NOMO-1 treated with DMSO at 0.1 percent for 48 hours (cell line): ENCODE results near the gene MS4A8.
A peak's percentile ranks its signal among the peaks of the same experiment; 100 is the strongest.
"Not testable (repeated sequence)": the region's sequence is repeated elsewhere in the genome, so short reads cannot be mapped to it uniquely, and the experiment has no call there.

Experiments used
- DNase-seq: peaks from one replicate; lab custom pipeline; 2025; ENCODE audit not compliant: unreplicated experiment; lab: John Stamatoyannopoulos, UW

Gene MS4A8

DNA sequence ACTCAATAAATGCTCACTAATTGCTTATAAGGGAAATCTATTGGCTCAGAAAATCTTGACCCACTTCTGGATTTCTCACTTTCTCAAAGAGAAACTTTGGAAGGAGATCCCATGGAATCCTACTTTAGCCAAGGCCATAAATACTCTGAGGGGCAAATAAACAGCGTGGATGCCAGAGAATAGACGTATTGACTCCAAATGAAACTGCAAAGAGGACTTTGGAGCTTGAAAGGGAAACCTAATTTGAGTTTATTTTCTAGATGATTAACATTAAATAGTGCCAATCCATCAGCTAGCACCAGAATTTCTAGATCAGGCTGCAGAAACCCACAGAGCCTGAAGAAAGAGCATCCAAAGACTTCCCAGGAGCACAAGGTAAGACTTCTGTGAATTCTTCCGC is 25.0 kb downstream of the MS4A8 start, which contains the start of gene MS4A18:
MS4A18 (plus strand) TSS at position 301 of the 400 bp plus-strand sequence.
- DNase-seq = no peak

GRCh38 chr11:60725592-60725991 is 26.2 kb downstream of the MS4A8 start:
- no peak for DNase-seq

- no peak for DNase-seq
Observed at GRCh38 chr11:60731586-60731985, 32.2 kb downstream of the MS4A8 start.

DNA sequence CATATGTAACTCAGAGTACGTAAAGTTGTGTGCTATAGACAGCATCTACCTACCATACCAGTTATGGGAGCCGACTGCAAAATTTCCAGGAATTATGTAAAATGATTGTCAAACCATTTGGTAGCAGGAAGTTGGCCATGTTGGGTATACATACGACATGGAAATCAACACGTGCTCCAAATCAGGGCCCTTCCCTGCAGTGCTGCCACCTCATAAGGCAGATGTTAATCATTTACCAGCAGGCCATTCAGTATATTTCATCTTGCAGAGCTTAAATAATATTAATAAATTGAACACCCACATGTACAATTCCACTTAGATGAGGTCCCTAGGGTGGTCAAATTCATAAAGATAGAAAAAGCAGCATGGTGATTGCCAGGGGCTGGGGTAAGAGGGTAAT is 34.9 kb downstream of the MS4A8 start:
- DNase-seq = no peak

GRCh38 chr11:60739114-60739513 is 39.7 kb downstream of the MS4A8 start:
- no peak for DNase-seq

- no peak for DNase-seq
Observed at GRCh38 chr11:60740573-60740972, 41.2 kb downstream of the MS4A8 start.

- DNase-seq = no peak
Observed at GRCh38 chr11:60741421-60741820, 42.0 kb downstream of the MS4A8 start.

- DNase-seq = no peak
Observed at GRCh38 chr11:60743058-60743457, 43.6 kb downstream of the MS4A8 start.

DNA sequence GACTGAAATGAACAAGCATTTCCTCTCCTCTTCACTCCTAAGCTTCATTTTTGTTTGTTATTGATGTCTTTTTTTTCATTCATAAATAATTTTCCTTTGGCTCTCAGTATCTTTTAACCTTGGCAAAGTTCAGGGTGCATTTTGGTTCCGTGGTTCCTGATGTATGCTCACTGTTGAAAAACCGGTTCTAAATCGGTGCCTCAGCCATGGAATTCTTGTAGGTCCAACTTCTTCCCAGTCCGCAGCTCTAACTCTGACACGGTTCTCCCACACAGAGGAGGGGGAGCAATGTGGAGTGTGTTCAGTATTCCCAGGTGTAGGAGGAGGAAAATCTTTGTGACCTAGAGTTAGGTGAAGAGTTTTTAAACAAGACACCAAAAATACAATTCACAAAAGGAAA is 44.7 kb downstream of the MS4A8 start:
- no peak for DNase-seq

- no peak for DNase-seq
Observed at GRCh38 chr11:60747359-60747873, 48.0 kb downstream of the MS4A8 start.

GRCh38 chr11:60748225-60748624 is 48.8 kb downstream of the MS4A8 start:
- DNase-seq = no peak

DNA sequence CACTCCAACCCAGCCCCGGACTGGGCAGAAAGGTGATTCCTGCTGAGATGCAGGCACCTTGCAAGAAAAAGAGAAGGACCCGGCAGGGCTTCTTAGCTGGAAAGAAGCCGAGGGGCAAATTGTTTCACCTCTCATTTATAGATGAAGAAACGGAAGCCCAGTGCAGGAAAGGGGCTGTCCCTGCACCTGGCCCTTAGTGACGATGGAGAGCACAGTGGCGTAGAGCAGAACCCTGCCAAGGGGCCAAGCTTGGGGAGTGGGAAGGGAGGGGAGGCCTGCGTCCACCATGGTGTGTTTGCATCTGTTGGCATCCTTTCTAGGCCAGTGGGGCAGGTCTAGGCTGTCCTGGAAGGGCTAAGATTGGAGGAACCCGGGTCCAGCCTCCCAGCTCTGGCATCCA is 49.4 kb downstream of the MS4A8 start:
- DNase-seq = no peak

DNA sequence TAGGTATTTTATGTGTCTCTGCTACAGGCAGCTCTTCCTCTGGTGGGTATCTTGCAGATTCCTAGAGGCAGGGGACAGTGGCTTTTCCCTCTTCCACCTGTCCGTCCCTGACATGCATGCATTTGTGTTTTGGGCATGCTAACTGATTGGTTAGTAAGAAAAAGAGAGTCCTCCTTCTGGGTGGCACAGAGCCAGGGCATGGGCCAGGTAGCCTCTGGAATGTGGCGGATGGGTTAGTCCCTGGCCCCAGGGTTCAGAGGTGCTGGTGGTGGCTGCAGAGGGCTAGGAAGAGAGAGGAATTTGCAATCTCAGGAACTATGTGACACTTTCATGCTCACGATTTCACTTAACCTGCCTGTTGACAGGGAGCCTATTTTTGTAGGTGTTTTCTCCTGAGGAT is 51.5 kb downstream of the MS4A8 start:
- no peak for DNase-seq

- DNase-seq = no peak
Observed at GRCh38 chr11:60753309-60753708, 53.9 kb downstream of the MS4A8 start.

- no peak for DNase-seq
Observed at GRCh38 chr11:60754887-60755286, 55.5 kb downstream of the MS4A8 start.

DNA sequence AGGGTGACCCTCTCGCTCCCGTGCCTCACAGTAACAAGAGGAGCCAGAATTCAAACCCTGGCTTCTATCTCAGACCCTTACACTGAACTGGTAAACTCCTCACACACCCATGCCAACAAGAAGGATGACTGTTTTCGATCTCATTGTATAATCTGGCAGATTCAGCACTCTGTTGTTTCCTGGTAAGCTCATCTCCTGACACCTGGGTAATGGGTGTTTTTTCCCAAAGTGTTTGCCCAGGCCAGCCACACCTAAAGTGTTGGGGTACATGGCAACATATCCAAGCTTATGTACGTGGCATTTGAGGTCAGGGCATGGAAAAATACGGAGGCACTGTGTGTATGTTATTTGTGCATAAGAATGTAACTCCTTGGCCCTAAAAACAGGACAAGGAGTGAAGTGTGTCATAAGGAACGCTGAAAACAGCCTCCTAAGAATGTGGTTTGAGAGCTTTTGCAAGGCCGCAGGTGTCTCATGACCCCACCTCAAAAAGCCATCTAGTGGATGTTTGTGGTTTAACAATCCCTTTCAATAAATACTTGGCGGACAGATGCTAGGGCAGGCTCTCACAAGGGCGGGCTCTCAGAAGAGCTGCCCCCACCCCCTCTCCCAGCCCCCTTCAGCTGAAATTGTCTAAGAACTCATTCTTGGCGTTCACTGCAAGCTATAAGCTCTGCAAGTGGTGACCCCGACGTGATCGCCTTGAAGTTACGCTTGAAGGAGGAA is 57.1 kb downstream of the MS4A8 start, which contains the start of gene MS4A15:
MS4A15 (plus strand) TSS at position 561 of the 726 bp plus-strand sequence. CDS start 6,867 bp downstream, outside the sequence.
- peak; percentile 10 for DNase-seq

DNA sequence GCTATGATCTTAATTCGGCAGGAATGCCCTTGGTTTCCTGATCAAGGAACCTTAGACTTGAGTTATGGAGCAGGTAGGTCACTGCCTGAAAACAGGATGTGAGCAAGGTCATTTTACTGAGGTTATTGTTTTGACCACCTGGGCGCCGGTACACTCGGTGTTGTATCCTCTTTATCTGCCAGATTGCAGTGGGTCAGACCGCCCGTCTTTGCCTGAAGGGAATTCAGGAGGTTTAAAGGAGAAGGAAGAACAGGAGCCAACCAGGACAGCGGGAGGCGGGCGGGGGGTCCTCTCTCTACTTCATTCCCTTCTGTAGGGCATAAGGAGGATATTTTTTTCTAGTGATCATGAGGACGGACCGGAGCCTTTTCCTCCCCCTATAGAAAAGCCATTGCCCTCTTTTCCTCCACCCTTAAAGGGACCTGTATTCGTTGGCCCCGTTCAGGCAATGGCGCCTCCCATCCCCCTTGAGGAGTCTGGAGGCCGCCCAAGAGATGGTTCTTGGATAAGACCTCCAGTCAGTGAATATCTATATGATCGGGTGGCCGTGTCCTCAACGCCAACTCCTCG is 57.9 kb downstream of the MS4A8 start:
- no peak for DNase-seq

GRCh38 chr11:60758671-60759070 is 59.3 kb downstream of the MS4A8 start:
- not testable (repeated sequence) for DNase-seq

- peak; percentile 32 for DNase-seq
Observed at GRCh38 chr11:60759438-60760225, 60.2 kb downstream of the MS4A8 start.

- peak; percentile 37 for DNase-seq
Observed at GRCh38 chr11:60761436-60762190, 62.2 kb downstream of the MS4A8 start.
